K562 (cell line): Measurements from ENCODE around the gene PRRT1. TPM values are rescaled to one million over a fixed set of nuclear protein-coding genes. Genes with fewer than 3 reads are reported as not detected.
A peak's percentile ranks its signal among the peaks of the same experiment; 100 is the strongest.

Source experiments
- CREB1 ChIP-seq, 2 experiments: sonication (generic) in 1 of 2; formaldehyde crosslinking in 1 of 2; IDR thresholded peaks; 2 replicates each; pipeline versions ENCODE4 v1.6.1 to v1.8.0; 2012 to 2022; ENCODE audit warnings: inconsistent platforms in 1 of 2, mild to moderate bottlenecking in 1 of 2, missing genetic modification reagents in 1 of 2, moderate library complexity in 1 of 2
- HDAC2 ChIP-seq: fragments of 450-650 bp; IDR thresholded peaks from 2 replicates; pipeline ENCODE4 v1.6.1; 2016; ENCODE audit warnings: mild to moderate bottlenecking
- JUND ChIP-seq, 2 experiments: IDR thresholded peaks; 2 replicates in 1 of 2; 3 replicates in 1 of 2; pipeline ENCODE4 v1.6.1; 2011; ENCODE audit warnings: borderline replicate concordance in 2 of 2, low read depth in 2 of 2, low read length in 2 of 2, improper control_type of control experiment in 1 of 2, missing biosample characterization in 1 of 2, missing genetic modification characterization in 1 of 2, missing genetic modification reagents in 1 of 2
- KAT7 ChIP-seq: sonication (generic); formaldehyde crosslinking; IDR thresholded peaks from 2 replicates; pipeline ENCODE4 v1.8.0; 2022; ENCODE audit warnings: missing genetic modification reagents, mild to moderate bottlenecking, borderline replicate concordance
- KAT8 ChIP-seq: fragments of 450-650 bp; IDR thresholded peaks from 2 replicates; pipeline ENCODE4 v1.6.1; 2016; ENCODE audit warnings: low read depth, mild to moderate bottlenecking
- KDM2B ChIP-seq: fragments of 250-450 bp; sonication (Bioruptor Pico); IDR thresholded peaks from 2 replicates; pipeline ENCODE4 v1.8.0; 2021; ENCODE audit warnings: mild to moderate bottlenecking, moderate library complexity
- KDM5B ChIP-seq: fragments of 200-600 bp; sonication (generic); IDR thresholded peaks from 2 replicates; pipeline ENCODE4 v1.6.1; 2012; ENCODE audit warnings: low read depth, mild to moderate bottlenecking, moderate library complexity, low read length, control low read depth, inconsistent platforms; ENCODE audit not compliant: insufficient replicate concordance
- NFIX ChIP-seq: fragments of 250-450 bp; sonication (Bioruptor Pico); IDR thresholded peaks from 2 replicates; pipeline ENCODE4 v1.4.0; 2020; ENCODE audit warnings: low read depth, mild to moderate bottlenecking, moderate library complexity
- OTX1 ChIP-seq: fragments of 450-650 bp; formaldehyde crosslinking; IDR thresholded peaks from 2 replicates; pipeline ENCODE4 v1.4.0; 2022; ENCODE audit warnings: mild to moderate bottlenecking
- PHB ChIP-seq: fragments of 250-450 bp; sonication (Bioruptor Pico); IDR thresholded peaks from 2 replicates; pipeline ENCODE4 v1.5.0; 2021
- RAD51 ChIP-seq: fragments of 450-650 bp; IDR thresholded peaks from 2 replicates; pipeline ENCODE4 v1.7.1; 2016; ENCODE audit warnings: low read depth, mild to moderate bottlenecking, borderline replicate concordance
- RBBP5 ChIP-seq: fragments of 200-600 bp; sonication (generic); IDR thresholded peaks from 2 replicates; pipeline ENCODE4 v1.6.1; 2012; ENCODE audit warnings: borderline replicate concordance, mild to moderate bottlenecking, low read length, control low read depth, inconsistent platforms; ENCODE audit not compliant: insufficient read depth, poor library complexity, severe bottlenecking
- RNF2 ChIP-seq: sonication (generic); IDR thresholded peaks from 2 replicates; pipeline ENCODE4 v1.6.1; 2016
- SAP30 ChIP-seq: fragments of 200-600 bp; sonication (generic); IDR thresholded peaks from 2 replicates; pipeline ENCODE4 v1.6.1; 2012; ENCODE audit warnings: borderline replicate concordance, low read depth, mild to moderate bottlenecking, moderate library complexity, low read length, control low read depth, inconsistent platforms; ENCODE audit not compliant: insufficient read depth, poor library complexity, severe bottlenecking
- SMARCA5 ChIP-seq: fragments of 450-650 bp; IDR thresholded peaks from 2 replicates; pipeline ENCODE4 v1.6.1; 2016
- SP1 ChIP-seq: sonication (generic); formaldehyde crosslinking; IDR thresholded peaks from 2 replicates; pipeline ENCODE4 v1.8.1; 2022; ENCODE audit warnings: mild to moderate bottlenecking, missing genetic modification reagents
- TRIM24 ChIP-seq, 2 experiments: fragments of 450-650 bp; IDR thresholded peaks; 2 replicates each; pipeline ENCODE4 v1.6.1; 2016
- VEZF1 ChIP-seq: fragments of 200-800 bp; sonication (Bioruptor generic); IDR thresholded peaks from 2 replicates; pipeline ENCODE4 v1.6.1; 2017; ENCODE audit warnings: missing genetic modification characterization, missing compliant biosample characterization
- polyA plus RNA-seq, 8 experiments: library from polyadenylated mRNA; depleted of rRNA in 4 of 8; stranded (reverse) in 5 of 8; unstranded in 3 of 8; fragments of >200 nt; fragmentation: Nextera tagmentation in 2 of 8; fragmentation: Illumina TruSeq in 1 of 8; extraction: Ambion mirVana in 2 of 8; extraction: Trizol in 1 of 8; gene quantifications; 2 replicates each; pipeline versions ENCODE4 v1.2.1 to v1.2.3, GENCODE V29; 2011 to 2014; ENCODE audit warnings: inconsistent platforms in 1 of 8, missing spikeins in 1 of 8
- total RNA-seq, 7 experiments: library from RNA; depleted of rRNA in 6 of 7; stranded (reverse); fragments of >200 nt in 6 of 7; fragmentation: Illumina TruSeq in 2 of 7; extraction: Trizol in 2 of 7; gene quantifications; 2 replicates each; pipeline versions ENCODE4 v1.2.1 to v1.2.3, GENCODE V29; 2011 to 2021; ENCODE audit warnings: low replicate concordance in 1 of 7
- TF ChIP-seq, protein P1 (sequence below): fragments of 250-450 bp; sonication (Bioruptor Pico); IDR thresholded peaks from 2 replicates; pipeline ENCODE4 v1.5.0; 2021
- TF ChIP-seq, protein P2 (sequence below): sonication (generic); formaldehyde crosslinking; IDR thresholded peaks from 2 replicates; pipeline ENCODE4 v1.8.1; 2023; ENCODE audit warnings: mild to moderate bottlenecking, missing genetic modification reagents, moderate library complexity
- TF ChIP-seq, protein P3 (sequence below): conservative IDR thresholded peaks from 2 replicates; pipeline ENCODE4 v1.6.1; 2011; ENCODE audit warnings: low read depth, mild to moderate bottlenecking, low read length; ENCODE audit not compliant: control insufficient read depth

The PRRT1 gene
- total and polyA plus RNA-seq, 9 of the 15 experiments (the other 6 are each of a cell fraction or from before 2014, with no cell fraction given), result 0.14 to 3.5 (median 0.41) TPM

- TF ChIP-seq, protein P1, sequence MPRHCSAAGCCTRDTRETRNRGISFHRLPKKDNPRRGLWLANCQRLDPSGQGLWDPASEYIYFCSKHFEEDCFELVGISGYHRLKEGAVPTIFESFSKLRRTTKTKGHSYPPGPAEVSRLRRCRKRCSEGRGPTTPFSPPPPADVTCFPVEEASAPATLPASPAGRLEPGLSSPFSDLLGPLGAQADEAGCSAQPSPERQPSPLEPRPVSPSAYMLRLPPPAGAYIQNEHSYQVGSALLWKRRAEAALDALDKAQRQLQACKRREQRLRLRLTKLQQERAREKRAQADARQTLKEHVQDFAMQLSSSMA (CRISPR knock-in tag), result no peak
- TF ChIP-seq VEZF1 (peak; percentile 93), KAT7 (CRISPR knock-in tag) (peak; percentile 86; the same call in 1 of the 2 replicates), NFIX (no peak), OTX1 (CRISPR knock-in tag) (peak; percentile 83), PHB (CRISPR knock-in tag) (no peak), TRIM24 (IDR thresholded peaks at IDR 0.05) (peak in 1 of 2 experiments; percentile 13; a peak in 1 of 4 replicates), SP1 (CRISPR knock-in tag) (peak; percentile 93), HDAC2 (0 out of 2 replicates have a peak, but pooled peaks have one; percentile 52), SMARCA5 (no peak; the same call in 1 of the 2 replicates), JUND (IDR thresholded peaks at IDR 0.05; ENCODE audit: borderline replicate concordance, low read depth, low read length) (peak; percentile 76), JUND (tag; IDR thresholded peaks at IDR 0.05; ENCODE audit: borderline replicate concordance, low read depth, low read length) (peak; percentile 51; the same call in 1 of the 3 replicates), CREB1 (IDR thresholded peaks at IDR 0.05) (peak; percentile 70), CREB1 (CRISPR knock-in tag; IDR thresholded peaks at IDR 0.05) (peak; percentile 47; the same call in 1 of the 2 replicates), KAT8 (no peak), RNF2 (no peak), RBBP5 (peak; percentile 81), KDM2B (CRISPR knock-in tag) (0 out of 2 replicates have a peak, but pooled peaks have one; percentile 43), KDM5B (peak; percentile 87), SAP30 (peak; percentile 83), RAD51 (peak; percentile 93)
- TF ChIP-seq, protein P2, sequence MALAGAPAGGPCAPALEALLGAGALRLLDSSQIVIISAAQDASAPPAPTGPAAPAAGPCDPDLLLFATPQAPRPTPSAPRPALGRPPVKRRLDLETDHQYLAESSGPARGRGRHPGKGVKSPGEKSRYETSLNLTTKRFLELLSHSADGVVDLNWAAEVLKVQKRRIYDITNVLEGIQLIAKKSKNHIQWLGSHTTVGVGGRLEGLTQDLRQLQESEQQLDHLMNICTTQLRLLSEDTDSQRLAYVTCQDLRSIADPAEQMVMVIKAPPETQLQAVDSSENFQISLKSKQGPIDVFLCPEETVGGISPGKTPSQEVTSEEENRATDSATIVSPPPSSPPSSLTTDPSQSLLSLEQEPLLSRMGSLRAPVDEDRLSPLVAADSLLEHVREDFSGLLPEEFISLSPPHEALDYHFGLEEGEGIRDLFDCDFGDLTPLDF (CRISPR knock-in tag), result peak; percentile 75; the same call in 1 of the 2 replicates
- TF ChIP-seq, protein P3, sequence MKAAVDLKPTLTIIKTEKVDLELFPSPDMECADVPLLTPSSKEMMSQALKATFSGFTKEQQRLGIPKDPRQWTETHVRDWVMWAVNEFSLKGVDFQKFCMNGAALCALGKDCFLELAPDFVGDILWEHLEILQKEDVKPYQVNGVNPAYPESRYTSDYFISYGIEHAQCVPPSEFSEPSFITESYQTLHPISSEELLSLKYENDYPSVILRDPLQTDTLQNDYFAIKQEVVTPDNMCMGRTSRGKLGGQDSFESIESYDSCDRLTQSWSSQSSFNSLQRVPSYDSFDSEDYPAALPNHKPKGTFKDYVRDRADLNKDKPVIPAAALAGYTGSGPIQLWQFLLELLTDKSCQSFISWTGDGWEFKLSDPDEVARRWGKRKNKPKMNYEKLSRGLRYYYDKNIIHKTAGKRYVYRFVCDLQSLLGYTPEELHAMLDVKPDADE, result 0 out of 2 replicates have a peak, but pooled peaks have one; percentile 31
Measured at GRCh38 chr6:32127717-32128592, 23.8 kb downstream of the PRRT1 start, which contains the start of gene ATF6B (continued).
